Measurements from ENCODE around the gene INPP4A.
A peak's percentile ranks its signal among the peaks of the same experiment; 100 is the strongest.

Gene INPP4A

GRCh38 chr2:98604547-98604946 lies 159.9 kb downstream of the INPP4A start:
- no peak for DNase-seq

DNA sequence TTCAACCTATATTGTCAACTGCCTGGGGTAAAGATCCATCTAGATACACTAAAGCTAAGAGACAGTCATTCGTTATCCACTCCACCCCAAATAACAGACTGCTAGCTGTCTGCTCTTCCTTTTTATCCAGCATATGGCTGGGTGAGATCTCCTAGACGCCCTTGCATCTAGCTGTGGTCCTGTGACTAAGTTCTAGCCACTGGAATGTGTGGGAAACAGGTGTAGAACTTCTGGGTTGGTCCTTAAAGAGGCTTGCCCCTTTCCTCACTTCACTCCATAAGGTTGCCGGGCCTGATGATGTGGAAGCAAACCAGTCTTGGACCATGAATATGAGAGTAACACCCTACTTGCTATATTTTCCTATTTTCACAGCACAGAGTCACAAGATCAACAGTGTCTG lies 160.4 kb downstream of the INPP4A start:
- no peak for DNase-seq

GRCh38 chr2:98606431-98606830 lies 161.8 kb downstream of the INPP4A start:
- no peak for DNase-seq

DNA sequence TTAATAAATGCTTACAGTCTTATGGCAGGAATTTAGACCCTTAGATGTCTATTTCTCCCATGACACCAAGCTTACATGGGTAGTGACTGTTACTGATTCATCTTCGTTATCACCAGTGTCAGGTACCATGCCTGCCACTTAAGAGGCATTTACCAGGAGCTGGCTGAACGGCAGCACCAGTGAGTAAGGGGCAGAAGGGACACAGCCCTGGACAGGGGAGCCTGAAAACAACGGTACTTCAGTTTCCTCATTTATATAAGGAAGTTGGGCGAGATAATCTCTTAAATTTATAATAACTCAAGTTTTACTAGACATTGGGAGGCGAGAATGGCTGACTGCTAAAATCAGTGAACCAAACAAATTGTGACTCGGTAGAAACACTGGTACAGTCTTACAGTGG lies 162.4 kb downstream of the INPP4A start:
- DNase-seq = no peak

DNA sequence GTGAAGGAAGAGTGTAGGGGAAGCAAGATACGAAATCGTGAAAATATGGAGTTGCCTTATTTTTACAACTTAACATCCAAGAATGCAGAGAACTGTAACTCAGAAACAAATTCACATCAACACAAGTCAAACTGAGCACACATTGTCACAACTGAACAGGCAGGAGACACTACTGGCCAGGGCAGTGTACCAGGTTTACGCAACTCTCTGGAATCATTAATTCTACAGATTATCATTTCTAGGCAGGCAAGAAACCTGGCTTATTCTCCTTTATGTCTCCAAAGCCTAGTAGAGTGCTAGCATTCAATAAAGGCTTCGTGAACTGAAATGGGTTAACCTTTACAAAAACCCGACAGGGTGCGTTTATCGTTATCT lies 163.1 kb downstream of the INPP4A start:
- no peak for DNase-seq

DNA sequence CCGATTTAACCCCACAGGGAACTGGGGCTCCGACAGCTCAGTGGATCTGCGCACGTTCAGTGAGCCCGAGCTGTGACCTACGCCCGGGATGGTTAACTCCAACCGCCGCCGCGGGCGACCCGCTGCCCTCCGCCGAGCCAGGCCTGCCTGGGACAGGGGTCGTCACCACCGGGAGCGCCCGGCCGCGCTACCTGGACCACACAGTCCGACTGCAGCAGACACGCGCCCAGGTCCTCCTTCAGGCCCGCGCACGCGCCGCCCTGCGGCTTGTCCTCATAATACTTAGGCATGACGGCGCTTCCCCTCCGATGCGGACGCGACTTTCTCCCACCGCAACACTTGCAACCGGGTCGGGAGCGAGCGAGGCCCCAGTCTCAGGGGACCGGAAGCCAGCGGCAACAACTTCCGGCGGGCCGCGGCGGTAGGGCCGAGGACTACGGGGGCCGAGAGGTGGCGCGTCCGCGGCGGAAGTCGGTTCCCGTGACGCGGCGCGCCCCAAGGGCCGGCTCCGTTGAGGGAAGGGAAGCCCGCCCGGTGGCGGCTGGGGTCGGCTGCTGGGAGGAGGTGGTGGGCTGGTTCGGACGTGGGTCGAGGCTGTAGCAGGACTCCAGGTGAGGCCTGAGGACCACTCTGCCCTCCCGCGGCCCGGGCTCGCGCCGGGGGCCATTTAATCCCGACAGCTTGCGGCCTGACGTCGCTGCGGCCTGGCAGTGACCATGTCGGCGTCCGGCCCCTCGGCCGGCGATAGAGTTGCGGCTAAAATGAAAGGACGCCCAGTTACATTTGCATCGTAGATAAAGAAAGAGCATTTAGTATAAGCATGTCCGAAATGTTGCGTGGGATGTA lies 163.7 kb downstream of the INPP4A start, which contains the start of the genes COA5 and UNC50:
COA5 (minus strand) TSS at position 397 of the 846 bp plus-strand sequence; CDS start at position 290, 107 bp downstream.
UNC50 (plus strand) TSS at position 474 of the 846 bp plus-strand sequence. CDS start 1,171 bp downstream, outside the sequence.
- DNase-seq = peak; percentile 86

GRCh38 chr2:98608962-98609604 lies 164.4 kb downstream of the INPP4A start:
- no peak for DNase-seq

- no peak for DNase-seq
These were observed 169.5 kb downstream of the INPP4A start for GRCh38 chr2:98614024-98614739.

- DNase-seq = no peak
These were observed 170.8 kb downstream of the INPP4A start for GRCh38 chr2:98615481-98615880.

DNA sequence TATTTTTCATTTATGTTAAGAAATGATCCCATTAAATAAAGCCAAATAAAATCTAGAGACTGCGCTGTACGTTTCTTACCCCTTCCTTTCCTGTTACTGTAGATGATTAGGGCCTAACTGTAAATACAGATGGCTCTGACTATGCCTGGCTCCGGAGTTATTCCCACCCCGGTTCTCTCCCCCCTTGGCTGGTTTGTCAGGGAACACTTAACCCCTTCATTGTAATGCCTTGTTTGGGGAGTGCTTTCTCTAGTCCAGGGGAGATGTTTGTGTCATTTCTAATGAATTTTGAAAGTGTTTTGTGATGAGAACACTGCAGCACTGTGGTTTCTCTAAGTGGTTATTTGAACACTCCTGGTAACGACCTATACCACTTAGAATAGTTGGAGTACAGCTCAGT lies 172.5 kb downstream of the INPP4A start:
- DNase-seq = no peak

DNA sequence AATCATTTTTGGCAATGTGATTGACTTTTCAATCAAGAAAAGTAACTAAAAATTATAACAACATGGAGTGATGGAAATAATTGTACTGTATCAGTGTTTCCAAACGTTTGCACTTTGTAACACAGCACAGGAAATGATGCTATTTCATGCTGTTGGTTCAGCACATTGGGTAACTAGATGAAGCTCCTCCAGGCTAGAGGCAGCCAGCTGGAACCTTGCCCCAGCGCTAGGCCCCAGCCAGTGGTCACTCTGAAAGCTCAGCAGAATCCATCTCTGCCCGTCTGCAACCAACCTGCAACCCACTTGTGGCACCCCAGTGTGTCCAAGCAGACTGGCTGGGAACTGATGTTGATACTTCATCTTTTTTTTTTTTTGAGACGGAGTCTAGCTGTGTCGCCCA lies 179.0 kb downstream of the INPP4A start:
- no peak for DNase-seq

- DNase-seq = no peak
These were observed 187.7 kb downstream of the INPP4A start for GRCh38 chr2:98632351-98632750.

- DNase-seq = no peak
These were observed 189.9 kb downstream of the INPP4A start for GRCh38 chr2:98634406-98635092.

GRCh38 chr2:98637401-98638147 lies 192.9 kb downstream of the INPP4A start:
- DNase-seq = no peak

DNA sequence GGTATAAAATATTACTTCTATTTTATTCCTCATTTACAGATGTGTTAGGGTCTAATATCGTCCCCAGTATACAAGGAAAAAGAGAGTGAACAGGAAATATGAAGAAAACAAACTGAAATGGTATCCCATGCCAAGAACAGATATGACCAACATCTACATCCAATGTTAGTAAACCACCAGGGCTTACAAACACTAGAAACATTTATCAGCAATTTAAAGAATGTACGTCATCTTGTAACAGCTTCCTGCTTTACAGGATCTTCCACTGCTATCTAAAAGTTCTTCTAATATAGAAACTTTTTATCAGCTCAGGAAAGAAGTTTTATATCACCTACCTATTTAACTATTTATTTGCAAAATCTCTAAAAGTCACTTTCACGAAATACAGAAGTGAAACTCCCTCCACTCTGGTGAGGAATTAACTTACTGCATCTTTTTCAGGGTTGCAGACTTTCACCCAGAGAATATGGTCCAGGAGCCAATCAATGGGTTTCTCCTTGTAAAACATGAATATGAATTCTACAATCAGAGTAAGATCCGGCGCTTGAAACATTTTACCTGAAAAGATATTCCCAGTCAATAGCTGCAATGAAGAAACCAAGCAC lies 198.9 kb downstream of the INPP4A start:
- DNase-seq = no peak

Measured in NCI-H1092 (cell line).